Stimulated activated CD8-positive, alpha-beta memory T cell treated with anti-CD3 and anti-CD28 coated beads, Interleukin-4, amount 100 ng/mL, for 48 hours (primary cell): ENCODE data around the gene HABP4.

Experiments used
- DNase-seq: peaks from one replicate; pipeline ENCODE4 v3.0.0-alpha.2; 2020

The HABP4 gene

GRCh38 chr9:96436456-96437126 is 13.4 kb upstream of the HABP4 start:
- no peak for DNase-seq

GRCh38 chr9:96437454-96437853 is 12.5 kb upstream of the HABP4 start:
- no peak for DNase-seq

- no peak for DNase-seq
Observed at GRCh38 chr9:96440671-96441199, 9.2 kb upstream of the HABP4 start.

GRCh38 chr9:96441798-96442445 is 8.0 kb upstream of the HABP4 start:
- no peak for DNase-seq

- DNase-seq = no peak
Observed at GRCh38 chr9:96442491-96442890, 7.5 kb upstream of the HABP4 start.

- no peak for DNase-seq
Observed at GRCh38 chr9:96447406-96447805, 2.6 kb upstream of the HABP4 start.

GRCh38 chr9:96448546-96449170 is 1.3 kb upstream of the HABP4 start:
- no peak for DNase-seq

- DNase-seq = no peak
Observed at GRCh38 chr9:96449523-96449844, 485 bp upstream of the HABP4 start.

- peak; percentile 45 for DNase-seq
Observed at GRCh38 chr9:96450613-96451528, 902 bp downstream of the HABP4 start.

GRCh38 chr9:96453625-96454024 is 3.7 kb downstream of the HABP4 start:
- DNase-seq = no peak

- DNase-seq = no peak
Observed at GRCh38 chr9:96457266-96457665, 7.3 kb downstream of the HABP4 start.

GRCh38 chr9:96458226-96458625 is 8.3 kb downstream of the HABP4 start:
- DNase-seq = no peak

- DNase-seq = no peak
Observed at GRCh38 chr9:96459268-96460007, 9.5 kb downstream of the HABP4 start.

GRCh38 chr9:96460470-96460869 is 10.5 kb downstream of the HABP4 start:
- no peak for DNase-seq

- no peak for DNase-seq
Observed at GRCh38 chr9:96460882-96461281, 10.9 kb downstream of the HABP4 start.

GRCh38 chr9:96461336-96461735 is 11.4 kb downstream of the HABP4 start:
- DNase-seq = no peak

GRCh38 chr9:96462541-96462940 is 12.6 kb downstream of the HABP4 start:
- DNase-seq = no peak

GRCh38 chr9:96464426-96464825 is 14.5 kb downstream of the HABP4 start:
- DNase-seq = no peak

GRCh38 chr9:96467784-96468183 is 17.8 kb downstream of the HABP4 start:
- no peak for DNase-seq

GRCh38 chr9:96476013-96476412 is 26.0 kb downstream of the HABP4 start:
- DNase-seq = no peak

- DNase-seq = no peak
Observed at GRCh38 chr9:96476591-96476990, 26.6 kb downstream of the HABP4 start.

GRCh38 chr9:96478829-96479371 is 28.9 kb downstream of the HABP4 start:
- peak; percentile 47 for DNase-seq
